ENCODE data around the gene KAZN. TPM values are rescaled to one million over a fixed set of nuclear protein-coding genes. Genes with fewer than 3 reads are reported as not detected.

Gene KAZN
- total RNA-seq, 4 donors from 2014 or later: 9.2 to 30.6 (median 21.2) TPM

DNA sequence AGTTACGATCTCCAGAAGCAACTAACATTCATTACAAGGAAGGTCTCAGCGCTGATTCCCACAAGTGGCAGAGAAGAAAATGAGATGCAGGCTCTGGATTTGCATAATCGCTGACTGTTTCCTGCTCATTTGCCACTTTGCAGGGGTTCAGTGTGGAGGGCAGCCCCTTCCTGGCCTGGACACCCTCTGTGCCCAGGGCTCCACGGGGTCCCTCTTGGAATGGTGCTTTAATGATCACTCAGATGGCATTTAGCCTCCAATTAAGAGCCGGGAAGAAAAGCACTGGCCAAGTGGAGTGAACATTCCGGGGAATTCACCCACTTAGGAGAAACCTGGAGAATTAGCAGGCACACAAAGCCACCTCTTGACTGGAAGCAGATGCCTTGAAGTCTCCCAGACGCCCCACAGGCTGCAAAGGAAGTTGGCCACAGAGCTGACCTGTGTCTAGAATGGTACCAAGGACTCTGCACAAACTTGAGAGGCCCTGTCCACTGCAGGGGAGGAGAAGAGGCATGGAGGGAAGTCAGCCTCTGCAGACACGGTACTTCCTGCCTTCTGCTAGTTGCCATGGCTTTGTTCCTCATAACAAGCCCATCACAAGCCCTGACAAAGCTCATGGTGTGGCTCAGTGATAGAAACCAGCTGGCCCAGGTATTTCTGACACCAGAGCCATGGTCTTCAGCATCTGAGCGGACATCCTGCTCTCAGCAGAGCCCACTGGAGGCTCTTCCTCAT, 157.2 kb downstream of the KAZN start:
- DNase-seq (ENCODE audit: low spot score): no peak
- no peak for ATAC-seq (ENCODE audit: low FRiP score)

DNA sequence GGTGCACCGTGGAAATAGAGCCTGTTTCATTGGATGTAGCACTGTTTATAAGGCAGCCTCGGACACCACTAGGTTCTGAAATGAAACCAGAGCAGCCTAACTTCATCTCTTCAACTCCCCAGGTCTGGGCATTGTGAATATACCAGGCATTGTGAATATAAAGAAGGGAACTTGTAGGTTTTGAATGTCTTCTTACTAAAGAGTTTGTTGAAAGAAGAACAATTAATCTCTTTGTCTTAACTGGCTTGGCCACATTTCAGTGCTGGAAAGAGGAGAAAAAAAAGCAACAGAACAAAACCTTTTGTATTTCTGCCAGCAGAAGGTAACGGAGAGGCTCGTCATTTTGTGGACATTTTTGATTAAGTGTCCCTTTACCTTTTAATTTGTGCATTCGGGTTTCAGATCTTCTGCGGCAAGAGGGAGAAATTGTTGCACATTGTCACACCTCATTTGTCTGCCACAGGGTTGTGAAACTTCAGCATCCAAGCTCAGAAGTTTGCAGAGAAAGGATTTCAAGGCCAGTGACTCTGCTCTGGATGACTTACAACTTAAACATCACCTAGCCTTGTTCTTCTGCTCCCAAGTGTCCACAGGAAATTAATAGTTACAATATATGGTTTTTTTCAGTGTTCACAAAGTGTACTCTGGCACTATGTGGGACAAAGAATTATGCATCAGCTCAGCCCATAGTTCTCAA, 158.3 kb downstream of the KAZN start:
- no peak for DNase-seq (ENCODE audit: low spot score)
- no peak for ATAC-seq (ENCODE audit: low FRiP score)
- TF ChIP-seq, protein P1, sequence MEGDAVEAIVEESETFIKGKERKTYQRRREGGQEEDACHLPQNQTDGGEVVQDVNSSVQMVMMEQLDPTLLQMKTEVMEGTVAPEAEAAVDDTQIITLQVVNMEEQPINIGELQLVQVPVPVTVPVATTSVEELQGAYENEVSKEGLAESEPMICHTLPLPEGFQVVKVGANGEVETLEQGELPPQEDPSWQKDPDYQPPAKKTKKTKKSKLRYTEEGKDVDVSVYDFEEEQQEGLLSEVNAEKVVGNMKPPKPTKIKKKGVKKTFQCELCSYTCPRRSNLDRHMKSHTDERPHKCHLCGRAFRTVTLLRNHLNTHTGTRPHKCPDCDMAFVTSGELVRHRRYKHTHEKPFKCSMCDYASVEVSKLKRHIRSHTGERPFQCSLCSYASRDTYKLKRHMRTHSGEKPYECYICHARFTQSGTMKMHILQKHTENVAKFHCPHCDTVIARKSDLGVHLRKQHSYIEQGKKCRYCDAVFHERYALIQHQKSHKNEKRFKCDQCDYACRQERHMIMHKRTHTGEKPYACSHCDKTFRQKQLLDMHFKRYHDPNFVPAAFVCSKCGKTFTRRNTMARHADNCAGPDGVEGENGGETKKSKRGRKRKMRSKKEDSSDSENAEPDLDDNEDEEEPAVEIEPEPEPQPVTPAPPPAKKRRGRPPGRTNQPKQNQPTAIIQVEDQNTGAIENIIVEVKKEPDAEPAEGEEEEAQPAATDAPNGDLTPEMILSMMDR (IDR thresholded peaks at IDR 0.05): no peak

More for the DNA sequence above, 157.2 kb downstream of the KAZN start:
- TF ChIP-seq, protein P1 (IDR thresholded peaks at IDR 0.05): no peak

DNA sequence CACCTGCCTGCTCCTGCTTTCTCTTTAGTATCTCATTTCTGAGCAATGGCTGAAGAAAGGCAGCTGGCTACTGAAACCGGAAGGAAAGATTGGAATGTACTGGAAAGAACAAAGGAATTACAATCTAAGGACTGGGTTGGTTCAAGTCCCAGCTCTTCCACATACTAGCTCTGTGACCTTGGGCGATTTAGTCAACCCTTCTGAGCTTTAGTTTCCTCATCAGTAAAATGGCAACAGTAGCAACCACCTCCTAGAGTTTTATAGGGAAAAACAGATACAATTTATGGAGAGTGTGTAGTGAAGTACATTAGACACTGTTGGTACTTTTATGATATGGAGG, 158.8 kb downstream of the KAZN start:
- TF ChIP-seq, protein P1 (IDR thresholded peaks at IDR 0.05): no peak
- no peak for DNase-seq (ENCODE audit: low spot score)
- ATAC-seq (ENCODE audit: low FRiP score): no peak

DNA sequence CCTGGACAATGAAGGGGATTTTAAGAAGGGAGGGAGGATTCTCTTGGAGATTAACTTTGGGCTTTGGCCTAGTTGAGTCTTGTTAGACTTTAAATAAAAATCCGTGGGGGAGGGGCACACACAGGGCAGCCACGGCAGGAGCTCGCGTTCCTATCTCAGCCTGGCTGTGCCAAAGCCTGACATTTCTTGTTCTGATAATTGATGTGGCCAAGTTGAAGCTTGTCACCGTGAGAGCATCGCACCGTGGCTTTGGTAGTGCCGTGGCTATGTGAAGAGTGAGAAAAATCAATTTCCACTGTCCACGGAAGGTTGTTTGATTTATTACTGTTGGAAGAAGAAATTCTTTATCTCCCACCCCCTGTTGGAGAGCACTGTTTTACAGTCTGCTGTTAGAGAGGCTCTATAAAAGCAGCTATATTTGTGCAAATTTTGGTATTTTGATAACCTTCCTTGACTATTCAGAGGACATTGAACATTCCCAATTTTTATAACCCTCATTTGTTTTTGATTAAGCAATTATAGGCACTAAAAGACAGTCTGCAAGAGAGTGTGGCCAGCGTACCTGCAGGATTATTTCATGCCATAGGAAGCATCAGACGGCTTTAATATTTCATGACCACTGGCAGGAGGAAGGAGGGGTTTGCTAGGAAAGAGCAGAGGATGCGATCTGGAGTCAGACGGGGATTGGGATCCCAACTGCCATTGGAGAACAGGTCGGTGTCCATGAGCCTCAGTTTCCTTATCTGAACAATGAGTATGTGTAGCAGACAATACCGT, 160.7 kb downstream of the KAZN start:
- TF ChIP-seq, protein P1 (IDR thresholded peaks at IDR 0.05): no peak
- no peak for DNase-seq (ENCODE audit: low spot score)
- no peak for ATAC-seq (ENCODE audit: low FRiP score)

DNA sequence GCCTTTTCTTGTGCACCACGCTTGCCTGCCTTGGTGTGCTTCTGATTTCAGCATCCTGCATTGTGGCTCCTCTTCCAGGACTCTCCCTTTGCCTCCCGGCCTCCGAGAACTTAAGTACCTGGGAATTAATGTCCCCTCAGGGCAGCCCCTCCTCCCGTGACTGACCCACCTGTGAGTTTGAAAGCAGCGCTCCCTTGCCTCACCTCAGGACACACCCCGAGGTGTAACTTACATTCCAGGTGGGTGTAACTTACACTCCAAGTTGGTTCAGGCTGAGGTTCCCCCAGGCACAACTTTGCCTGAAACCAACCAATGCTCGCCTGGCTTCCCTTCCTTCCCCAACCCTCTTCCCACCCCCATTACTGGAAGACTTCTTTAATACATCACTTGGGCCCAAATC, 161.4 kb downstream of the KAZN start:
- DNase-seq (ENCODE audit: low spot score) (no peak), ATAC-seq (ENCODE audit: low FRiP score) (no peak)
- TF ChIP-seq, protein P1 (IDR thresholded peaks at IDR 0.05): no peak

DNA sequence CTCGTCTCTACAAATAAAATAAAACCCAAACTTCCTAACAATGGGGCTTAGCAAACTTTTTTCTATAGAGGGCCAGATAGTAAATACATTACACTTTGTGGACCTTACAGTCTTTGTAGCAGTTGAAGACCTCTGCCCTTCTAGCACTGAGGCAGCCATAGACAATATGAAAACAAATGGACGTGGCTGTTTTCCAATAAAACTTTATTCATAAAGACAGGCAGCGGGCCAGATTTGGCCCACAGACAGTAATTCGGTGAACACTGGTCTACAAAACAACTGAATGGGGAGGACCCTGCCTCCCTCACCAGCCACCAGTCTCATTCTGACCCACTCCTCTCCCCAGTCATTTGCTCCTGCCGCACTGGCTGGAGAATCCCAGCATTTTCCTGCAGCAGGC, 162.3 kb downstream of the KAZN start:
- ATAC-seq (ENCODE audit: low FRiP score) (no peak), DNase-seq (ENCODE audit: low spot score) (no peak)
- TF ChIP-seq, protein P1 (IDR thresholded peaks at IDR 0.05): no peak

Data from omental fat pad (tissue), 4 donors.